ENCODE data around the gene COPG2.
"Not testable (repeated sequence)": the region's sequence is repeated elsewhere in the genome, so short reads cannot be mapped to it uniquely, and the experiment has no call there.

The COPG2 gene

GRCh38 chr7:130614449-130614848, 54.1 kb downstream of the COPG2 start:
- Histone ChIP-seq H3K27ac (no peak overlapping the region), H3K4me2 (no peak overlapping the region), H2AFZ (ENCODE audit: low read depth) (no peak overlapping the region), H3K79me2 (ENCODE audit: insufficient read depth, low read depth) (no peaks in the 10 kb centered on the region), H4K20me1 (ENCODE audit: insufficient read depth) (no peaks in the 10 kb centered on the region), H3K36me3 (ENCODE audit: insufficient read depth) (no peaks in the 10 kb centered on the region), H3K27me3 (ENCODE audit: insufficient read depth, low read depth) (no peaks in the 10 kb centered on the region), H3K4me1 (ENCODE audit: low read depth, poor library complexity, severe bottlenecking) (no peaks in the 10 kb centered on the region), H3K9ac (no peak overlapping the region), H3K4me3 (IDR thresholded peaks at IDR 0.05; ENCODE audit: insufficient read depth, low read depth, low read length) (no peak overlapping the region)
- TF ChIP-seq CTCF (conservative IDR thresholded peaks at IDR 0.05; ENCODE audit: low read depth, low read length) = no peak

- H3K36me3 ChIP-seq (ENCODE audit: insufficient read depth) = no peaks in the 10 kb centered on the region
- no peak overlapping the region for H3K4me2 ChIP-seq
Measured at GRCh38 chr7:130611218-130611617, 57.3 kb downstream of the COPG2 start.

DNA sequence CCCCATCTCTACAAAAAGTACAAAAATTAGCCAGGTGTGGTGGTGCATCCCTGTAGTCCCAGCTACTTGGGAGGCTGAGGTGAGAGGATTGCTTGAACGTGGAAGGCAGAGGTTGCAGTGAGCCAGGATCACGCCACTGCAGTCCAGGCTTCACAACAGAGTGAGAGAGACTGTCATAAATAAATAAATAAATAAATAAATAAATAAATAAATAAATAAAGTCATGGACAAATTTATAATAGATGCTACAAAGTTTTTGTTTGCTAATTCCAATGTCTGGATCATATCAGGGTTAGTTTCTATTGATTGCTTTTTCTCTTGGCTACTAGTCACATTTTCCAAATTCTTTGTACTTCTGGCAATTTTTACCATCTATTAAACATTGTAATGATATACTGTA, 61.5 kb downstream of the COPG2 start:
- not testable (repeated sequence) for H4K20me1 ChIP-seq (ENCODE audit: insufficient read depth); H3K4me2 ChIP-seq; H3K79me2 ChIP-seq (ENCODE audit: insufficient read depth, low read depth); H3K9ac ChIP-seq; H3K4me3 ChIP-seq (IDR thresholded peaks at IDR 0.05; ENCODE audit: insufficient read depth, low read depth, low read length); H3K4me1 ChIP-seq (ENCODE audit: low read depth, poor library complexity, severe bottlenecking); H2AFZ ChIP-seq (ENCODE audit: low read depth); H3K27me3 ChIP-seq (ENCODE audit: insufficient read depth, low read depth); H3K27ac ChIP-seq; H3K36me3 ChIP-seq (ENCODE audit: insufficient read depth)

More at GRCh38 chr7:130611218-130611617, 57.3 kb downstream of the COPG2 start:
- no peak overlapping the region for H2AFZ ChIP-seq (ENCODE audit: low read depth)
- TF ChIP-seq CTCF (conservative IDR thresholded peaks at IDR 0.05; ENCODE audit: low read depth, low read length) = no peak
- no peak overlapping the region for H3K27ac ChIP-seq
- no peak overlapping the region for H3K9ac ChIP-seq
- no peak overlapping the region for H3K4me3 ChIP-seq (IDR thresholded peaks at IDR 0.05; ENCODE audit: insufficient read depth, low read depth, low read length)
- H3K27me3 ChIP-seq (ENCODE audit: insufficient read depth, low read depth) = no peaks in the 10 kb centered on the region
- H4K20me1 ChIP-seq (ENCODE audit: insufficient read depth) = no peaks in the 10 kb centered on the region
- H3K4me1 ChIP-seq (ENCODE audit: low read depth, poor library complexity, severe bottlenecking) = no peaks in the 10 kb centered on the region
- no peaks in the 10 kb centered on the region for H3K79me2 ChIP-seq (ENCODE audit: insufficient read depth, low read depth)

GRCh38 chr7:130606161-130606560, 62.4 kb downstream of the COPG2 start:
- Histone ChIP-seq H3K4me2 (no peak overlapping the region), H3K4me1 (ENCODE audit: low read depth, poor library complexity, severe bottlenecking) (no peaks in the 10 kb centered on the region), H3K4me3 (IDR thresholded peaks at IDR 0.05; ENCODE audit: insufficient read depth, low read depth, low read length) (no peak overlapping the region), H2AFZ (ENCODE audit: low read depth) (no peak overlapping the region), H3K27ac (no peak overlapping the region), H4K20me1 (ENCODE audit: insufficient read depth) (no peaks in the 10 kb centered on the region), H3K9ac (no peak overlapping the region), H3K36me3 (ENCODE audit: insufficient read depth) (no peaks in the 10 kb centered on the region), H3K79me2 (ENCODE audit: insufficient read depth, low read depth) (no peaks in the 10 kb centered on the region), H3K27me3 (ENCODE audit: insufficient read depth, low read depth) (no peaks in the 10 kb centered on the region)
- no peak for TF ChIP-seq CTCF (conservative IDR thresholded peaks at IDR 0.05; ENCODE audit: low read depth, low read length)

DNA sequence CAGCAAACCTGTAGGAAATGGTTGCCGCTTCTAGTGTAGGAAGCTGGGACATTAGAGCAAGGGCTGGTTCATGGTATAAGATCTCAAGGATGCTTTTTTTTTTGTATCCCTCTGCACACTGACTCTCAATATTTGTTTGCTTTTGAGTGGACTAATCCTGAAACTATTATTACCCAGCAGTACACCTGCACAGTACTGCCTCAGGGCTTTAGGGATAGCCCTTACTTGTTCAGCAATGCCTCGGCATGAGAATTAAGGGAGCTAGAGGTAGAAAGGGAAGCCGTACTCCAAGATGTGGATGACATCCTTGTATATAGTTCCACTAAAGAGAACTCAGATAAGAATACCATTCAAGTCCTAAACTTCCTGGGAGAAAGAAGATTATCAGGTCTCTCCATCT, 70.5 kb downstream of the COPG2 start:
- H3K4me3 ChIP-seq (IDR thresholded peaks at IDR 0.05; ENCODE audit: insufficient read depth, low read depth, low read length) = no peak overlapping the region
- no peaks in the 10 kb centered on the region for H4K20me1 ChIP-seq (ENCODE audit: insufficient read depth)
- no peaks in the 10 kb centered on the region for H3K27me3 ChIP-seq (ENCODE audit: insufficient read depth, low read depth)
- no peak for TF ChIP-seq CTCF (conservative IDR thresholded peaks at IDR 0.05; ENCODE audit: low read depth, low read length)
- no peak overlapping the region for H3K27ac ChIP-seq
- H3K4me2 ChIP-seq = no peak overlapping the region
- no peak overlapping the region for H2AFZ ChIP-seq (ENCODE audit: low read depth)
- H3K4me1 ChIP-seq (ENCODE audit: low read depth, poor library complexity, severe bottlenecking) = no peaks in the 10 kb centered on the region
- H3K36me3 ChIP-seq (ENCODE audit: insufficient read depth) = no peaks in the 10 kb centered on the region
- no peaks in the 10 kb centered on the region for H3K79me2 ChIP-seq (ENCODE audit: insufficient read depth, low read depth)
- H3K9ac ChIP-seq = no peak overlapping the region

All from KMS-11 (cell line).